Measurements from ENCODE around the gene EID2.

Gene EID2

GRCh38 chr19:39533003-39533512 lies 6.9 kb downstream of the EID2 start:
- DNase-seq, result no peak

GRCh38 chr19:39532233-39533002 lies 7.5 kb downstream of the EID2 start, which contains the start of gene EID2B:
EID2B (minus strand) TSS chr19:39532852; CDS start chr19:39532802, 50 bp downstream.
- DNase-seq, result peak; percentile 90 to 96 (median 94)

GRCh38 chr19:39531834-39532232 lies 8.1 kb downstream of the EID2 start:
- DNase-seq, result no peak

GRCh38 chr19:39525205-39525604 lies 14.8 kb downstream of the EID2 start:
- DNase-seq, result no peak

- no peak for DNase-seq
Observed at GRCh38 chr19:39524495-39524894, 15.5 kb downstream of the EID2 start.

GRCh38 chr19:39520541-39521484 lies 19.1 kb downstream of the EID2 start:
- no peak for DNase-seq

GRCh38 chr19:39518975-39519374 lies 21.0 kb downstream of the EID2 start:
- DNase-seq, result no peak

- DNase-seq, result no peak
Observed at GRCh38 chr19:39518458-39518857, 21.5 kb downstream of the EID2 start.

- DNase-seq, result no peak
Observed at GRCh38 chr19:39517432-39517831, 22.5 kb downstream of the EID2 start.

- no peak for DNase-seq
Observed at GRCh38 chr19:39516270-39516669, 23.7 kb downstream of the EID2 start.

- no peak for DNase-seq
Observed at GRCh38 chr19:39515551-39516191, 24.3 kb downstream of the EID2 start.

GRCh38 chr19:39514840-39515550 lies 25.0 kb downstream of the EID2 start, which contains the start of gene SELENOV:
SELENOV (plus strand) TSS chr19:39515139; CDS start chr19:39515213, 74 bp downstream.
- DNase-seq, result no peak

GRCh38 chr19:39512988-39513387 lies 27.0 kb downstream of the EID2 start:
- no peak for DNase-seq

- DNase-seq, result no peak
Observed at GRCh38 chr19:39509233-39509632, 30.7 kb downstream of the EID2 start.

GRCh38 chr19:39508629-39509028 lies 31.3 kb downstream of the EID2 start:
- no peak for DNase-seq

- DNase-seq, result no peak
Observed at GRCh38 chr19:39507715-39508364, 32.1 kb downstream of the EID2 start.

GRCh38 chr19:39506944-39507714 lies 32.8 kb downstream of the EID2 start:
- peak in 2 of 5 donors; percentile 38 to 45 for DNase-seq

- DNase-seq, result no peak
Observed at GRCh38 chr19:39506598-39506943, 33.4 kb downstream of the EID2 start.

GRCh38 chr19:39502640-39503417 lies 37.1 kb downstream of the EID2 start:
- DNase-seq, result peak; percentile 61 to 80 (median 70)

GRCh38 chr19:39501340-39501739 lies 38.6 kb downstream of the EID2 start:
- no peak for DNase-seq
